K562 (cell line): ENCODE data around the gene CRYBB1. TPM values are rescaled to one million over a fixed set of nuclear protein-coding genes. Genes with fewer than 3 reads are reported as not detected.

Experiments
- ATAC-seq: fragments of 200-7000 bp; cut with Tn5 transposase; 3 replicates; pipeline ENCODE4 v1.9.1; 2020; ENCODE audit warnings: moderate library complexity
- BruUV-seq: library from RNA; stranded (reverse); fragments of 400-500 nt; replicated peaks from 2 replicates; lab custom pipeline; 2021; lab: Mats Ljungman, UMichigan
- CTCF ChIA-PET: fragments of 300-600 bp; formaldehyde crosslinking; extraction: SDS; loops from one replicate; lab custom pipeline; 2021; ENCODE audit warnings: low intra/inter-chr PET ratio; lab: Yijun Ruan, JAX
- POLR2A ChIA-PET: fragments of 300-600, 350-650 bp; sonication (Branson Sonifier 250); formaldehyde crosslinking; extraction: SDS; loops from one replicate; lab custom pipeline; 2021; ENCODE audit warnings: antibody characterized with exemption, inconsistent platforms; lab: Yijun Ruan, JAX
- DNase-seq, 4 experiments: peaks; one replicate each; pipeline versions ENCODE4 v3.0.0 to v3.0.0-alpha.2; 2011 to 2018; ENCODE audit warnings: low spot score in 3 of 4, mixed read lengths in 3 of 4; ENCODE audit errors: extremely low read depth in 1 of 4
- FAIRE-seq: peaks from 2 replicates; lab custom pipeline; 2011; peaks lifted over from hg19 to GRCh38; lab: Jason Lieb, UNC
- H2AFZ ChIP-seq: 2 replicates; pipeline ENCODE4 v1.6.0; 2011; ENCODE audit warnings: low read depth, low read length, control low read depth, inconsistent platforms
- H3K27ac ChIP-seq: fragments of 200-600 bp; 3 replicates; pipeline ENCODE4 v1.8.0; 2011; ENCODE audit warnings: low read depth, mild to moderate bottlenecking, control low read depth, inconsistent platforms, low read length, moderate library complexity, mixed read lengths; ENCODE audit errors: extremely low read depth
- H3K27me3 ChIP-seq, 2 experiments: fragments of 300-600 bp in 1 of 2; 2 replicates in 1 of 2; 3 replicates in 1 of 2; pipeline versions ENCODE4 v1.6.0 to v1.8.0; 2011; ENCODE audit warnings: inconsistent platforms in 2 of 2, low read length in 2 of 2, mild to moderate bottlenecking in 1 of 2, mixed read lengths in 1 of 2, moderate library complexity in 1 of 2; ENCODE audit not compliant: control insufficient read depth in 2 of 2, insufficient read depth in 2 of 2
- H3K36me3 ChIP-seq: fragments of 300-600 bp; 3 replicates; pipeline ENCODE4 v1.8.0; 2011; ENCODE audit warnings: mild to moderate bottlenecking, low read length, inconsistent platforms; ENCODE audit not compliant: control insufficient read depth, insufficient read depth
- H3K4me1 ChIP-seq, 2 experiments: fragments of 200-600 bp in 1 of 2; replicated peaks in 1 of 2; 2 replicates in 1 of 2; 3 replicates in 1 of 2; pipeline versions ENCODE4 v1.5.1 to v1.8.0; 2011; ENCODE audit warnings: inconsistent platforms in 2 of 2, low read length in 2 of 2, mild to moderate bottlenecking in 1 of 2, mixed read lengths in 1 of 2, moderate library complexity in 1 of 2; ENCODE audit not compliant: control insufficient read depth in 2 of 2, insufficient read depth in 2 of 2
- H3K4me2 ChIP-seq: 2 replicates; pipeline ENCODE4 v1.6.1; 2011; ENCODE audit warnings: low read length, control low read depth, inconsistent platforms, mixed read lengths; ENCODE audit not compliant: insufficient read depth
- H3K4me3 ChIP-seq: fragments of 200-600 bp; sonication (generic), shearing (Covaris generic); 2 replicates; pipeline ENCODE4 v1.5.1; 2016; ENCODE audit warnings: control low read depth, inconsistent platforms
- H3K79me2 ChIP-seq: fragments of 200-600 bp; 3 replicates; pipeline ENCODE4 v1.8.0; 2011; ENCODE audit warnings: low read length, inconsistent platforms; ENCODE audit not compliant: control insufficient read depth, insufficient read depth
- H3K9ac ChIP-seq, 2 experiments: 2 replicates each; pipeline versions ENCODE4 v1.6.0 to v1.6.1; 2011; ENCODE audit warnings: low read depth in 2 of 2, low read length in 2 of 2, control low read depth in 1 of 2, inconsistent platforms in 1 of 2, mild to moderate bottlenecking in 1 of 2, mixed read lengths in 1 of 2; ENCODE audit not compliant: insufficient read depth in 1 of 2
- H3K9me1 ChIP-seq: one replicate; pipeline ENCODE4 v1.6.0; 2011; ENCODE audit warnings: inconsistent platforms, mild to moderate bottlenecking, low read length, moderate library complexity; ENCODE audit not compliant: control insufficient read depth, insufficient read depth
- H3K9me3 ChIP-seq: replicated peaks from 2 replicates; pipeline ENCODE4 v1.5.1; 2011; ENCODE audit warnings: low read depth, low read length, inconsistent platforms; ENCODE audit not compliant: control insufficient read depth, insufficient read depth
- H4K20me1 ChIP-seq: replicated peaks from 2 replicates; pipeline ENCODE4 v1.6.1; 2011; ENCODE audit warnings: low read length, inconsistent platforms, mixed read lengths; ENCODE audit not compliant: control insufficient read depth, insufficient read depth
- ARNT ChIP-seq, 2 experiments: fragments of 450-650 bp; IDR thresholded peaks; 2 replicates each; pipeline ENCODE4 v1.6.1; 2016; ENCODE audit warnings: mild to moderate bottlenecking in 1 of 2
- RERE ChIP-seq: sonication (generic); formaldehyde crosslinking; IDR thresholded peaks from 2 replicates; pipeline ENCODE4 v1.8.0; 2023; ENCODE audit warnings: missing genetic modification reagents, mild to moderate bottlenecking, borderline replicate concordance
- SIX5 ChIP-seq, 2 experiments: IDR thresholded peaks; 2 replicates each; pipeline ENCODE4 v1.6.1; 2011; ENCODE audit warnings: low read length in 2 of 2, borderline replicate concordance in 1 of 2, low read depth in 1 of 2, mild to moderate bottlenecking in 1 of 2, moderate library complexity in 1 of 2; ENCODE audit not compliant: insufficient read depth in 1 of 2
- ZBTB34 ChIP-seq: fragments of 250-450 bp; sonication (Bioruptor Pico); IDR thresholded peaks from 2 replicates; pipeline ENCODE4 v1.8.0; 2021; ENCODE audit warnings: mild to moderate bottlenecking, moderate library complexity
- ZNF239 ChIP-seq: fragments of 250-450 bp; sonication (Bioruptor Pico); IDR thresholded peaks from 2 replicates; pipeline ENCODE4 v1.4.0; 2020; ENCODE audit warnings: mild to moderate bottlenecking
- ZNF316 ChIP-seq: fragments of 450-650 bp; IDR thresholded peaks from 2 replicates; pipeline ENCODE4 v1.6.1; 2016
- WGBS: fragments of 100-300 bp; shearing (Covaris generic); methylation state at CpG from one replicate; pipeline ENCODE4 v1.1.6; 2016; ENCODE audit warnings: low coverage, mixed read lengths; ENCODE audit not compliant: insufficient coverage; ENCODE audit errors: missing lambda C conversion rate; 5-methylcytosine and 5-hydroxymethylcytosine counted together
- in situ Hi-C: fragments of 300-500 bp; cut with MboI; formaldehyde crosslinking; loops from 4 replicates; pipeline ENCODE4 v1.15.0; 2018; ENCODE audit warnings: inconsistent platforms, mixed read lengths
- intact Hi-C: fragments of 100-400 bp; cut with micrococcal nuclease; formaldehyde crosslinking; loops from 2 replicates; pipeline ENCODE4 v1.14.2; 2022
- polyA plus RNA-seq, 8 experiments: library from polyadenylated mRNA; depleted of rRNA in 4 of 8; stranded (reverse) in 5 of 8; unstranded in 3 of 8; fragments of >200 nt; fragmentation: Nextera tagmentation in 2 of 8; fragmentation: Illumina TruSeq in 1 of 8; extraction: Ambion mirVana in 2 of 8; extraction: Trizol in 1 of 8; gene quantifications; 2 replicates each; pipeline versions ENCODE4 v1.2.1 to v1.2.3, GENCODE V29; 2011 to 2014; ENCODE audit warnings: inconsistent platforms in 1 of 8, missing spikeins in 1 of 8
- total RNA-seq, 7 experiments: library from RNA; depleted of rRNA in 6 of 7; stranded (reverse); fragments of >200 nt in 6 of 7; fragmentation: Illumina TruSeq in 2 of 7; extraction: Trizol in 2 of 7; gene quantifications; 2 replicates each; pipeline versions ENCODE4 v1.2.1 to v1.2.3, GENCODE V29; 2011 to 2021; ENCODE audit warnings: low replicate concordance in 1 of 7
- TF ChIP-seq, protein P1 (sequence below): fragments of 450-650 bp; IDR thresholded peaks from 2 replicates; pipeline ENCODE4 v1.6.1; 2014; ENCODE audit warnings: low read depth, mild to moderate bottlenecking, moderate library complexity, borderline replicate concordance

CRYBB1 gene
- total and polyA plus RNA-seq, 9 of the 15 experiments (the other 6 are each of a cell fraction or from before 2014, with no cell fraction given), result 0.16 to 0.45 (median 0.33) TPM; not detected in 2

GRCh38 chr22:26636296-26636695, 18.5 kb upstream of the CRYBB1 start (continued):
- no peak for TF ChIP-seq RERE
- peak; percentile 95 for TF ChIP-seq ZNF239
- TF ChIP-seq SIX5 (IDR thresholded peaks at IDR 0.05; ENCODE audit: borderline replicate concordance in 1 of 2, insufficient read depth in 1 of 2, low read depth in 1 of 2, low read length in 2 of 2), result no peak

DNA sequence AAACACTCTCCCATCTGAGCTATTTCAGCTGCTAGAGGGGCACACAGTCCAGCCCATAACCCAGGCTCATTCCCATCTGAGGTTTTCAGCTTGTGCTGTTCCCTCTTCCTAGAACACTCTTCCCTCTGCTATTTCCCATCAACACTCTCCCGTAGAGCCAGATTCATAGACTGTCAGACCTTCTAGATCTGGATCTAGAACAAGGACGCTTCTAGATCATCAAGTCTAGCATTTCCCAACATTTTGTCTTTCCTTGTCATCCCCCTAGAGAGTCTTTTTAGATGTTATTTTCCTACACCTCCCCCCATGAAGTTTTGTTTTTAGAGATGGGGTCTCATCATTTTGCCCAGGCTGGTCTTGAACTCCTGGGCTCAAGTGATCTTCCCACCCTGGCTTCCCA, 17.3 kb upstream of the CRYBB1 start:
- H4K20me1 ChIP-seq, result no peaks in the 10 kb centered on the region
- H3K27ac ChIP-seq, result no peak overlapping the region
- intact Hi-C loops (no loop called here), in situ Hi-C loops (no loop called here)
- no TSS peak for BruUV-seq
- no peak overlapping the region for H3K4me3 ChIP-seq
- no peak for DNase-seq
- H3K9me3 ChIP-seq, result no peaks in the 10 kb centered on the region
- H3K27me3 ChIP-seq, result no peaks in the 10 kb centered on the region
- H3K4me2 ChIP-seq, result no peak overlapping the region
- TF ChIP-seq ARNT (IDR thresholded peaks at IDR 0.05), result peak in 1 of 2 experiments; percentile 94; a peak in 2 of 4 replicates
- TF ChIP-seq ZBTB34 (CRISPR knock-in tag), result no peak
- TF ChIP-seq, protein P1, sequence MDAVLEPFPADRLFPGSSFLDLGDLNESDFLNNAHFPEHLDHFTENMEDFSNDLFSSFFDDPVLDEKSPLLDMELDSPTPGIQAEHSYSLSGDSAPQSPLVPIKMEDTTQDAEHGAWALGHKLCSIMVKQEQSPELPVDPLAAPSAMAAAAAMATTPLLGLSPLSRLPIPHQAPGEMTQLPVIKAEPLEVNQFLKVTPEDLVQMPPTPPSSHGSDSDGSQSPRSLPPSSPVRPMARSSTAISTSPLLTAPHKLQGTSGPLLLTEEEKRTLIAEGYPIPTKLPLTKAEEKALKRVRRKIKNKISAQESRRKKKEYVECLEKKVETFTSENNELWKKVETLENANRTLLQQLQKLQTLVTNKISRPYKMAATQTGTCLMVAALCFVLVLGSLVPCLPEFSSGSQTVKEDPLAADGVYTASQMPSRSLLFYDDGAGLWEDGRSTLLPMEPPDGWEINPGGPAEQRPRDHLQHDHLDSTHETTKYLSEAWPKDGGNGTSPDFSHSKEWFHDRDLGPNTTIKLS, result peak; percentile 37; the same call in 1 of the 2 replicates
- TF ChIP-seq ZNF316, result no peak
- H3K79me2 ChIP-seq, result 0 out of 3 replicates have a peak, but pooled peaks cover 4% of the 10 kb centered on the region
- no peak for FAIRE-seq
- CTCF ChIA-PET, result no interaction called here
- no peak overlapping the region for H3K9ac ChIP-seq
- peaks cover 20 to 38% of the 10 kb centered on the region in 2 experiments for H3K4me1 ChIP-seq
- peaks cover under 1% of the 10 kb centered on the region for H3K9me1 ChIP-seq
- H3K36me3 ChIP-seq, result no peaks in the 10 kb centered on the region
- WGBS, result 64% methylated on average over 2 of the region's 2 CpGs
- ATAC-seq, result no peak
- peak overlapping the region; percentile 63 for H2AFZ ChIP-seq
- POLR2A ChIA-PET, result no interaction called here
